ENCODE results near the gene SCN2B. TPM values are rescaled to one million over a fixed set of nuclear protein-coding genes. Genes with fewer than 3 reads are reported as not detected.
"Not testable (repeated sequence)": the region's sequence is repeated elsewhere in the genome, so short reads cannot be mapped to it uniquely, and the experiment has no call there.

Gene SCN2B
- total RNA-seq, 6 donors from 2014 or later: 0.22 to 2.4 (median 0.32) TPM; not detected in 2

GRCh38 chr11:118186346-118187107, 10.1 kb upstream of the SCN2B start:
- no peak for TF ChIP-seq POLR2AphosphoS5 (IDR thresholded peaks at IDR 0.05)
- TF ChIP-seq EP300 (IDR thresholded peaks at IDR 0.05): no peak
- no peak for TF ChIP-seq POLR2A (IDR thresholded peaks at IDR 0.05)
- TF ChIP-seq CTCF (IDR thresholded peaks at IDR 0.05): no peak
- peak in 1 of 2 donors; percentile 53 for ATAC-seq (ENCODE audit: low FRiP score in 2 of 2)
- Histone ChIP-seq H3K36me3 (no peaks in the 10 kb centered on the region), H3K9me3 (no peaks in the 10 kb centered on the region), H3K4me3 (no peak overlapping the region), H3K27ac (no peak overlapping the region), H3K4me1 (peaks cover 0 to 7% (median 0%) of the 10 kb centered on the region in 4 donors), H3K27me3 (no peaks in the 10 kb centered on the region)
- no peak for DNase-seq
- WGBS, 2 donors: 66 to 68% methylated on average over 6 of the region's 6 CpGs

DNA sequence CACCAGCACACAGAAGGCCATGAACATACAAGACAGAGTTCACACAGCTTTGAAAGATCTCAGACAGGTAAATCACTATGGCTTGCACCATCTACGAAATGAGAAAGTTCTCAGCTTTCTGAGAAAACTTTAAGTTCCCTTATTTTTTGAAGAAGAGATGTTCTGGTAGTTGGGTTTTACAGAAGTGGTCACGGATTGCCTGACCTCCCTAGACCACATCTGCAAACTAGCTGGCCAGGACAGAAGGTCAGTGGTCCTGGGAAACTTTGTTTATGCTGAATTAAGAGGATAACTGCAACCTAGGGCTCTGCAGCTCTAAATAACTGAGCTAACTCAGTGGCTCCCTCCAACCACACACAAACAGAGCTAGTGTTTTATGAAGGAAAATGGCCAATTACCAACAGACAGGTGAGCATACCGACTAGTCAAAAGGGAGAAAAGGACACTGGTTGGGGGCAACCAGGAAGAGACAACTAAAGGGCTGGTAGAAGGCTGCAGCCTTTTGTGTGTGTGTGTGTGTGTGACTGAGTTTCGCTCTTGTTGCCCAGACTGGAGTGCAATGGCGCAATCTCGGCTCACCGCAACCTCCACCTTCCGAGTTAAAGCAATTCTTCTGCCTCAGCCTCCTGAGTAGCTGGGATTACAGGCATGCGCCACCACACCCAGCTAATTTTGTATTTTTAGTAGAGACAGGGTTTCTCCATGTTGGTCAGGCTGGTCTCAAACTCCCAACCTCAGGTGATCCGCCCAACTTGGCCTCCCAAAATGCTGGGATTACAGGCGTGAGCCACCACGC, 8.5 kb upstream of the SCN2B start:
- 73 to 81% methylated on average over 12 of the region's 12 CpGs for WGBS, 2 donors
- Histone ChIP-seq H3K36me3 (no peaks in the 10 kb centered on the region), H3K4me3 (no peak overlapping the region), H3K4me1 (peaks cover 0 to 7% (median 2%) of the 10 kb centered on the region in 4 donors), H3K27me3 (no peaks in the 10 kb centered on the region), H3K9me3 (no peaks in the 10 kb centered on the region), H3K27ac (peak overlapping the region in 1 of 4 donors; percentile 63)
- TF ChIP-seq POLR2A (IDR thresholded peaks at IDR 0.05) (no peak), CTCF (IDR thresholded peaks at IDR 0.05) (no peak), EP300 (IDR thresholded peaks at IDR 0.05) (no peak), POLR2AphosphoS5 (IDR thresholded peaks at IDR 0.05) (no peak)
- DNase-seq (peak in 1 of 2 donors; percentile 47), ATAC-seq (ENCODE audit: low FRiP score in 2 of 2) (peak; percentile 52 to 62)

DNA sequence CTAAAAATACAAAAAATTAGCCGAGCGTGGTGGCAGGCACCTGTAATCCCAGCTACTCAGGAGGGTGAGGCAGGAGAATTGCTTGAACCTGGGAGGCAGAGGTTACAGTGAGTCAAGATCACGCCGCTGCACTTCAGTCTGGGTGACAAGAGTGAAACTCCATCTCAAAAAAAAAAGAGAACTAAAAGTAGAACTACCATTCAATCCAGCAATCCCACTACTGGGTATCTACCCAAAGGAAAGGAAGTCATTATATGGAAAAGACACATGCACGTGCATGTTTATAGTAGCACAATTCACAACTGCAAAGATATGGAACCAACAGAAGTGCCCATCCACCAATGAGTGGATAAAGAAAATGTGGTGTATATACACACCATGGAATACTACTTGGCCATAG, 7.3 kb upstream of the SCN2B start:
- H3K27me3 ChIP-seq; H3K27ac ChIP-seq; H3K4me1 ChIP-seq; ATAC-seq (ENCODE audit: low FRiP score in 2 of 2); H3K36me3 ChIP-seq; H3K4me3 ChIP-seq; H3K9me3 ChIP-seq: not testable (repeated sequence)
- 74 to 85% methylated on average over 5 of the region's 5 CpGs for WGBS, 2 donors
- DNase-seq: peak in 1 of 2 donors; percentile 44

DNA sequence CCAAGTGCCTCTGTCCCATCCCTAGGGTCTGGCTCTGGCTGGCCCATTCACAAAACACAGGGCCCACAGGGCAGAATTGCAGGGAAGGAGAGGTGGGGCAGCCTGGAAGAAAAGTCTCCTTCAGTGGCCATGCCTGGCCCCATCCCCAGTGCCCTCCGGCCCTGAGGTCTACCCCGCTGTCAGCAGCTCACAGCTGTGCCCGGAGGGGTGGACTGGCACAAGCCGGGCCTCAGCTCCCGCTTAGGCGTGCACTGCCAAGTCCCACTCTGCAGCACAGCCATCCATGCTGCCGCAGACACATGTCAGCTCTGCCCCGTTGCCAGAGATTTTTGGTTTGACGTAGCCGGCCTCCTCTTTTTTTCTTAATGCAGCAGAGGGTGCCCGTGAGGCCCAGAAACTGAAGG, 3.9 kb upstream of the SCN2B start:
- Histone ChIP-seq H3K4me1 (peaks cover 0 to 11% (median 6%) of the 10 kb centered on the region in 4 donors), H3K4me3 (no peak overlapping the region), H3K36me3 (no peaks in the 10 kb centered on the region), H3K9me3 (no peaks in the 10 kb centered on the region), H3K27ac (no peak overlapping the region), H3K27me3 (no peaks in the 10 kb centered on the region)
- WGBS, 2 donors: 12 to 41% methylated on average over 10 of the region's 11 CpGs
- ATAC-seq (ENCODE audit: low FRiP score in 2 of 2) (peak; percentile 51 to 87), DNase-seq (peak in 1 of 2 donors; percentile 53)
- no peak for TF ChIP-seq POLR2AphosphoS5 (IDR thresholded peaks at IDR 0.05)
- no peak for TF ChIP-seq EP300 (IDR thresholded peaks at IDR 0.05)
- no peak for TF ChIP-seq POLR2A (IDR thresholded peaks at IDR 0.05)
- no peak for TF ChIP-seq CTCF (IDR thresholded peaks at IDR 0.05)

DNA sequence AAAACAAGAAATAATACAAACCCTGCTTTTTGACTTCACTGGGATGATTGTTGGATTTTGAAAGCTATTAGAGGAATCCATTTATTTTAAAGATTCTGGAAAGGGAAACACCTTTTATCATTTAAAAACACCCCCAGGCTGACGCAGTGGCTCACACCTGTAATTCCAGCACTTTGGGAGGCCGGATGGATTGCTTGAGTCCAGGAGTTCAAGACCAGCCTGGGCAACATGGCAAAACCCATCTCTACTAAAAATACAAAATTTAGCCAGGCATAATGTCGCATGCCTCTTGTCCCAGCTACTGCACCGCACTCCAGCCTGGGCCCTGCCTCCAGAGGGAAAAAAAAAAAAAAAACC, 317 bp upstream of the SCN2B start:
- H3K27ac ChIP-seq: no peak overlapping the region
- WGBS, 2 donors: 89 to 90% methylated on average over 4 of the region's 4 CpGs
- no peaks in the 10 kb centered on the region for H3K9me3 ChIP-seq
- no peaks in the 10 kb centered on the region for H3K27me3 ChIP-seq
- no peak for DNase-seq
- ATAC-seq (ENCODE audit: low FRiP score in 2 of 2): no peak
- TF ChIP-seq EP300 (IDR thresholded peaks at IDR 0.05) (no peak), POLR2A (IDR thresholded peaks at IDR 0.05) (no peak), POLR2AphosphoS5 (IDR thresholded peaks at IDR 0.05) (no peak), CTCF (IDR thresholded peaks at IDR 0.05) (no peak)
- H3K36me3 ChIP-seq: no peaks in the 10 kb centered on the region
- H3K4me3 ChIP-seq: no peak overlapping the region
- peaks cover 2 to 16% (median 11%) of the 10 kb centered on the region in 4 donors for H3K4me1 ChIP-seq

All from upper lobe of left lung (tissue), 6 donors.